Bronchus fibroblast of lung (primary cell): ENCODE data around the gene HRG. TPM values are rescaled to one million over a fixed set of nuclear protein-coding genes. Genes with fewer than 3 reads are reported as not detected.

Source experiments
- total RNA-seq: library from RNA; depleted of rRNA; stranded (reverse); fragments of >200 nt; gene quantifications from 2 replicates; pipeline ENCODE4 v1.2.3, GENCODE V29; 2015

Gene HRG
- not detected in 2 replicates for total RNA-seq

GRCh38 chr3:186665625-186666188, at the start of gene HRG:
Gene HRG, plus strand, starts transcription at chr3:186666014. Its CDS starts 18 bp downstream, at chr3:186666032.

GRCh38 chr3:186639778-186640472, 25.9 kb upstream of the HRG start, which contains the start of gene FETUB:
Gene FETUB, plus strand, starts transcription at chr3:186640399. Its CDS starts 62 bp downstream, at chr3:186640461.

GRCh38 chr3:186717039-186717457, 51.2 kb downstream of the HRG start, which contains the start of gene KNG1:
Gene KNG1, plus strand, starts transcription at chr3:186717359. Its CDS starts 184 bp downstream, at chr3:186717543.

Other genes starting within 250 kb of the HRG start
- gene CRYGS, start 121.6 kb upstream of the HRG start, total RNA-seq: 0.34 and 0.59 TPM in 2 replicates
- 11.0 and 11.3 TPM in 2 replicates for gene TBCCD1, start 98.7 kb upstream of the HRG start, total RNA-seq
- 44.4 and 53.1 TPM in 2 replicates for gene DNAJB11, start 95.3 kb upstream of the HRG start, total RNA-seq
- gene AHSG, start 53.0 kb upstream of the HRG start, total RNA-seq: not detected in 2 replicates
- not detected in 2 replicates for gene FETUB, start 25.6 kb upstream of the HRG start, total RNA-seq
- gene KNG1, start 51.3 kb downstream of the HRG start, total RNA-seq: not detected in 2 replicates
- gene EIF4A2, start 117.6 kb downstream of the HRG start, total RNA-seq: 210 and 239 TPM in 2 replicates
- 55.0 and 59.2 TPM in 2 replicates for gene RFC4, start 140.5 kb downstream of the HRG start, total RNA-seq
- gene ADIPOQ, start 176.7 kb downstream of the HRG start, total RNA-seq: not detected in 2 replicates